ENCODE data around the gene CXCR6.

Gene CXCR6

GRCh38 chr3:45949432-45949831, 6.2 kb downstream of the CXCR6 start:
- no peak for DNase-seq

- no peak for DNase-seq
Observed at GRCh38 chr3:45950131-45950530, 6.9 kb downstream of the CXCR6 start.

- no peak for DNase-seq
Observed at GRCh38 chr3:45950686-45951600, 7.7 kb downstream of the CXCR6 start.

- DNase-seq: no peak
Observed at GRCh38 chr3:45951946-45952345, 8.7 kb downstream of the CXCR6 start.

- no peak for DNase-seq
Observed at GRCh38 chr3:45952456-45952855, 9.2 kb downstream of the CXCR6 start.

GRCh38 chr3:45953536-45953935, 10.3 kb downstream of the CXCR6 start:
- no peak for DNase-seq

- DNase-seq: no peak
Observed at GRCh38 chr3:45954306-45954705, 11.0 kb downstream of the CXCR6 start.

- no peak for DNase-seq
Observed at GRCh38 chr3:45955017-45955647, 11.9 kb downstream of the CXCR6 start.

GRCh38 chr3:45955706-45956105, 12.4 kb downstream of the CXCR6 start:
- no peak for DNase-seq

- peak in 1 of 4 experiments; percentile 16 for DNase-seq
Observed at GRCh38 chr3:45957586-45957985, 14.3 kb downstream of the CXCR6 start.

- peak; percentile 10 to 51 (median 48) for DNase-seq
Observed at GRCh38 chr3:45958321-45958791, 15.1 kb downstream of the CXCR6 start.

GRCh38 chr3:45959201-45959600, 15.9 kb downstream of the CXCR6 start:
- no peak for DNase-seq

GRCh38 chr3:45960289-45960688, 17.0 kb downstream of the CXCR6 start:
- DNase-seq: no peak

GRCh38 chr3:45962033-45962432, 18.8 kb downstream of the CXCR6 start:
- no peak for DNase-seq

- no peak for DNase-seq
Observed at GRCh38 chr3:45964139-45964538, 20.9 kb downstream of the CXCR6 start.

GRCh38 chr3:45965253-45965652, 22.0 kb downstream of the CXCR6 start:
- no peak for DNase-seq

- no peak for DNase-seq
Observed at GRCh38 chr3:45965653-45966052, 22.4 kb downstream of the CXCR6 start.

GRCh38 chr3:45966371-45966791, 23.1 kb downstream of the CXCR6 start:
- no peak for DNase-seq

- no peak for DNase-seq
Observed at GRCh38 chr3:45966950-45967640, 23.8 kb downstream of the CXCR6 start.

GRCh38 chr3:45967724-45968123, 24.5 kb downstream of the CXCR6 start:
- DNase-seq: no peak

- no peak for DNase-seq
Observed at GRCh38 chr3:45968149-45968548, 24.9 kb downstream of the CXCR6 start.

GRCh38 chr3:45968706-45969105, 25.4 kb downstream of the CXCR6 start:
- DNase-seq: no peak

GRCh38 chr3:45969116-45969515, 25.9 kb downstream of the CXCR6 start:
- DNase-seq: no peak

All from suppressor macrophage (primary cell).